Measurements from ENCODE around the gene MGME1. TPM values are rescaled to one million over a fixed set of nuclear protein-coding genes. Genes with fewer than 3 reads are reported as not detected.
"Not testable (repeated sequence)": the region's sequence is repeated elsewhere in the genome, so short reads cannot be mapped to it uniquely, and the experiment has no call there.

The MGME1 gene
- total RNA-seq, 1 donor from 2014 or later, result 25.0 TPM

GRCh38 chr20:17957505-17958363, 11.1 kb upstream of the MGME1 start:
- Mint-ChIP-seq H3K27me3 (ENCODE audit: low read depth) (no peaks in the 10 kb centered on the region), H3K4me3 (no peak overlapping the region), H3K9me3 (no peaks in the 10 kb centered on the region), H3K4me1 (peaks cover 54% of the 10 kb centered on the region), H3K36me3 (peaks cover 29% of the 10 kb centered on the region), H3K27ac (peak overlapping the region; percentile 71)
- no peak for TF ChIP-seq CTCF (IDR thresholded peaks at IDR 0.05; ENCODE audit: unreplicated experiment)
- no peak for DNase-seq (ENCODE audit: low spot score in 2 of 2, unreplicated experiment in 2 of 2)

GRCh38 chr20:17958373-17959256, 10.2 kb upstream of the MGME1 start:
- no peak overlapping the region for H3K4me3 Mint-ChIP-seq
- no peaks in the 10 kb centered on the region for H3K27me3 Mint-ChIP-seq (ENCODE audit: low read depth)
- H3K27ac Mint-ChIP-seq, result peak overlapping the region; percentile 71
- no peaks in the 10 kb centered on the region for H3K9me3 Mint-ChIP-seq
- peaks cover 60% of the 10 kb centered on the region for H3K4me1 Mint-ChIP-seq
- DNase-seq (ENCODE audit: low spot score in 2 of 2, unreplicated experiment in 2 of 2), result no peak
- peaks cover 25% of the 10 kb centered on the region for H3K36me3 Mint-ChIP-seq
- no peak for TF ChIP-seq CTCF (IDR thresholded peaks at IDR 0.05; ENCODE audit: unreplicated experiment)

- DNase-seq (ENCODE audit: low spot score in 2 of 2, unreplicated experiment in 2 of 2), result no peak
- Mint-ChIP-seq H3K27me3 (ENCODE audit: low read depth) (no peaks in the 10 kb centered on the region), H3K36me3 (peaks cover 20% of the 10 kb centered on the region), H3K4me1 (peaks cover 65% of the 10 kb centered on the region), H3K27ac (peak overlapping the region; percentile 79), H3K9me3 (no peaks in the 10 kb centered on the region), H3K4me3 (no peak overlapping the region)
- TF ChIP-seq CTCF (IDR thresholded peaks at IDR 0.05; ENCODE audit: unreplicated experiment), result no peak
Observed at GRCh38 chr20:17959257-17959627, 9.6 kb upstream of the MGME1 start.

- not testable (repeated sequence) for H3K4me3 Mint-ChIP-seq; H3K9me3 Mint-ChIP-seq; H3K36me3 Mint-ChIP-seq; DNase-seq (ENCODE audit: low spot score in 2 of 2, unreplicated experiment in 2 of 2); H3K27me3 Mint-ChIP-seq (ENCODE audit: low read depth)
- Mint-ChIP-seq H3K27ac (peak overlapping the region; percentile 92), H3K4me1 (peaks cover 71% of the 10 kb centered on the region)
Observed at GRCh38 chr20:17960400-17960885, 8.4 kb upstream of the MGME1 start.

- Mint-ChIP-seq H3K36me3 (peaks cover 5% of the 10 kb centered on the region), H3K27ac (peak overlapping the region; percentile 92)
Observed at GRCh38 chr20:17960927-17961586, 7.8 kb upstream of the MGME1 start.

More at GRCh38 chr20:17960927-17961586, 7.8 kb upstream of the MGME1 start:
- Mint-ChIP-seq H3K4me1 (peaks cover 76% of the 10 kb centered on the region), H3K9me3 (no peaks in the 10 kb centered on the region), H3K4me3 (no peak overlapping the region), H3K27me3 (ENCODE audit: low read depth) (no peaks in the 10 kb centered on the region)
- no peak for DNase-seq (ENCODE audit: low spot score in 2 of 2, unreplicated experiment in 2 of 2)
- no peak for TF ChIP-seq CTCF (IDR thresholded peaks at IDR 0.05; ENCODE audit: unreplicated experiment)

Data from mesothelial cell of epicardium (in vitro differentiated cells).